KBM-7 (cell line): Measurements from ENCODE around the gene TM9SF3.

ENCODE experiments used
- DNase-seq: peaks from one replicate; pipeline ENCODE4 v3.0.0-alpha.2; 2015
- in situ Hi-C: fragments of 300-500 bp; cut with MboI; formaldehyde crosslinking; loops from 2 replicates; pipeline ENCODE4 v1.14.3; 2020; ENCODE audit warnings: low sequenced_read_pairs, low pct_unique_long_range_greater_than_20kb, mixed read lengths

Gene TM9SF3

GRCh38 chr10:96606946-96607345 is 20.1 kb upstream of the TM9SF3 start:
- in situ Hi-C loops: no loop called here
- no peak for DNase-seq

GRCh38 chr10:96606216-96606615 is 19.4 kb upstream of the TM9SF3 start:
- in situ Hi-C loops: no loop called here
- no peak for DNase-seq

GRCh38 chr10:96600337-96600736 is 13.5 kb upstream of the TM9SF3 start:
- in situ Hi-C loops: no loop called here
- DNase-seq: no peak

- in situ Hi-C loops: no loop called here
- DNase-seq: no peak
Measured at GRCh38 chr10:96598846-96599245, 12.0 kb upstream of the TM9SF3 start.

- in situ Hi-C loops: no loop called here
- DNase-seq: no peak
Measured at GRCh38 chr10:96596422-96597407, 9.9 kb upstream of the TM9SF3 start.

GRCh38 chr10:96595741-96596140 is 8.9 kb upstream of the TM9SF3 start:
- DNase-seq: no peak
- in situ Hi-C loops: no loop called here

GRCh38 chr10:96591946-96592345 is 5.1 kb upstream of the TM9SF3 start:
- in situ Hi-C loops: no loop called here

GRCh38 chr10:96588616-96589419 is 2.0 kb upstream of the TM9SF3 start:
- in situ Hi-C loops: no loop called here
- no peak for DNase-seq

More at GRCh38 chr10:96591946-96592345, 5.1 kb upstream of the TM9SF3 start:
- peak; percentile 49 for DNase-seq

- in situ Hi-C loops: no loop called here
- DNase-seq: no peak
Measured at GRCh38 chr10:96588060-96588554, 1.3 kb upstream of the TM9SF3 start.

GRCh38 chr10:96587264-96588059 is 650 bp upstream of the TM9SF3 start:
- in situ Hi-C loops: no loop called here
- peak; percentile 68 for DNase-seq

GRCh38 chr10:96585736-96586418 is 935 bp downstream of the TM9SF3 start:
- DNase-seq: no peak

GRCh38 chr10:96584474-96584873 is 2.3 kb downstream of the TM9SF3 start:
- no peak for DNase-seq
- in situ Hi-C loops: no loop called here

More at GRCh38 chr10:96585736-96586418, 935 bp downstream of the TM9SF3 start:
- in situ Hi-C loops: no loop called here

- in situ Hi-C loops: no loop called here
- DNase-seq: no peak
Measured at GRCh38 chr10:96584035-96584434, 2.8 kb downstream of the TM9SF3 start.

- no peak for DNase-seq
- in situ Hi-C loops: no loop called here
Measured at GRCh38 chr10:96579133-96579532, 7.7 kb downstream of the TM9SF3 start.

GRCh38 chr10:96578633-96579032 is 8.2 kb downstream of the TM9SF3 start:
- DNase-seq: no peak
- in situ Hi-C loops: no loop called here

GRCh38 chr10:96578022-96578421 is 8.8 kb downstream of the TM9SF3 start:
- DNase-seq: no peak
- in situ Hi-C loops: no loop called here

- in situ Hi-C loops: no loop called here
- DNase-seq: no peak
Measured at GRCh38 chr10:96577069-96577468, 9.7 kb downstream of the TM9SF3 start.

- DNase-seq: no peak
- in situ Hi-C loops: no loop called here
Measured at GRCh38 chr10:96576277-96576980, 10.4 kb downstream of the TM9SF3 start.
